ENCODE measurements around the gene GZMM.
A peak's percentile ranks its signal among the peaks of the same experiment; 100 is the strongest.

GZMM gene

GRCh38 chr19:512547-513365 is 31.1 kb upstream of the GZMM start:
- DNase-seq = no peak

GRCh38 chr19:513368-514165 is 30.3 kb upstream of the GZMM start:
- DNase-seq = no peak

- no peak for DNase-seq
Observed at GRCh38 chr19:514166-514663, 29.6 kb upstream of the GZMM start.

GRCh38 chr19:517721-518597 is 25.9 kb upstream of the GZMM start:
- DNase-seq = no peak

GRCh38 chr19:518598-519231 is 25.1 kb upstream of the GZMM start:
- DNase-seq = peak; percentile 47

GRCh38 chr19:519449-519865 is 24.4 kb upstream of the GZMM start:
- no peak for DNase-seq

- no peak for DNase-seq
Observed at GRCh38 chr19:522726-523125, 21.1 kb upstream of the GZMM start.

- no peak for DNase-seq
Observed at GRCh38 chr19:524062-524674, 19.7 kb upstream of the GZMM start.

GRCh38 chr19:525029-525428 is 18.8 kb upstream of the GZMM start:
- DNase-seq = no peak

GRCh38 chr19:525857-526419 is 17.9 kb upstream of the GZMM start:
- no peak for DNase-seq

GRCh38 chr19:530134-531008 is 13.5 kb upstream of the GZMM start:
- DNase-seq = no peak

GRCh38 chr19:531009-531752 is 12.7 kb upstream of the GZMM start:
- DNase-seq = peak; percentile 87

GRCh38 chr19:531753-532560 is 11.9 kb upstream of the GZMM start, which contains the start of gene CDC34:
TSS of gene CDC34 (plus strand) at chr19:531760. CDS start at chr19:531932, 172 bp downstream.
- DNase-seq = no peak

- DNase-seq = no peak
Observed at GRCh38 chr19:532561-533363, 11.1 kb upstream of the GZMM start.

- DNase-seq = no peak
Observed at GRCh38 chr19:533364-534058, 10.3 kb upstream of the GZMM start.

- no peak for DNase-seq
Observed at GRCh38 chr19:534088-534487, 9.8 kb upstream of the GZMM start.
